Measurements from ENCODE around the gene CAVIN2.

GRCh38 chr2:191833356-191833755 is 13.5 kb downstream of the CAVIN2 start:
- TF ChIP-seq IRF2 (CRISPR knock-in tag; IDR thresholded peaks at IDR 0.05; ENCODE audit: borderline replicate concordance, low read depth) (no peak), STAT6 (CRISPR knock-in tag; conservative IDR thresholded peaks at IDR 0.05; ENCODE audit: low read depth) (no peak), TEAD1 (CRISPR knock-in tag; IDR thresholded peaks at IDR 0.05) (no peak), CTCF (IDR thresholded peaks at IDR 0.05) (no peak), NFYB (CRISPR knock-in tag; conservative IDR thresholded peaks at IDR 0.05; ENCODE audit: low read depth) (no peak), ZNF232 (CRISPR knock-in tag; IDR thresholded peaks at IDR 0.05) (no peak)
- TF ChIP-seq, protein P1, sequence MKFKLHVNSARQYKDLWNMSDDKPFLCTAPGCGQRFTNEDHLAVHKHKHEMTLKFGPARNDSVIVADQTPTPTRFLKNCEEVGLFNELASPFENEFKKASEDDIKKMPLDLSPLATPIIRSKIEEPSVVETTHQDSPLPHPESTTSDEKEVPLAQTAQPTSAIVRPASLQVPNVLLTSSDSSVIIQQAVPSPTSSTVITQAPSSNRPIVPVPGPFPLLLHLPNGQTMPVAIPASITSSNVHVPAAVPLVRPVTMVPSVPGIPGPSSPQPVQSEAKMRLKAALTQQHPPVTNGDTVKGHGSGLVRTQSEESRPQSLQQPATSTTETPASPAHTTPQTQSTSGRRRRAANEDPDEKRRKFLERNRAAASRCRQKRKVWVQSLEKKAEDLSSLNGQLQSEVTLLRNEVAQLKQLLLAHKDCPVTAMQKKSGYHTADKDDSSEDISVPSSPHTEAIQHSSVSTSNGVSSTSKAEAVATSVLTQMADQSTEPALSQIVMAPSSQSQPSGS (CRISPR knock-in tag; IDR thresholded peaks at IDR 0.05; ENCODE audit: borderline replicate concordance, low read depth), result no peak
